GM18498 (cell line): ENCODE results near the gene TBC1D1.
A peak's percentile ranks its signal among the peaks of the same experiment; 100 is the strongest.

Experiments used
- ATAC-seq: cut with Tn5 transposase; IDR thresholded peaks from one replicate; pipeline ENCODE4 v1.9.1; 2021; ENCODE audit warnings: mild to moderate bottlenecking, moderate library complexity; ENCODE audit not compliant: unreplicated experiment

The TBC1D1 gene

DNA sequence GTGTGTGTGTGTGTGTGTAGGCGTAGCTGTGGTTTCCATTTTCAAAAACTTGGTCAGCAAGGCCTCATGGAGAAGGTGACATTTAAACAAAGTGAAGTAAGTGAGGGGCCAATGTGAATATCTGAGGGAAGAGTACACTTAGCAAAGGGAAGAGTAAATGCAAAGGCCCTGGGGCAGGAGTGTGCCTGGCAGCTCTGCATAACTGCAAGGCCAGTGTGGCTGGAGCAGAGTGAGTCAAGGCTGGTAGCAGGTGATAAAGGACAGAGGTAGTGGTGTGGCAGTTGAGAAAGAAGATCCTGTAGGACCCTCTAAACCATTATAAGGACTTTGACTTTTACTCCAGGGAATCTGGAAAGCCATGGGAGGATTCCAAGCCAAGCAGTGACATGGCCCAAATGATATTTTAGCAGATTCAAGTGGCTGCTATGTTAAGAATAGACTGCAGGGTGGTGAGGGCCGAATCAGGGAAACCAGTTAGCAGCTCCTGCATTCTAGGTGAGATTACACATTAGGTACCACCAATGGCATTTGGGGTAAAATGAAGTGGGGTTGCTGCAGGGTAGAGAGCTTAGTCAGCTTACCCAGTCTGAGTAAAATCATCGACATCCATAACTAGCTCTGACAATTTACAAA, 5.9 kb upstream of the TBC1D1 start:
- no peak for ATAC-seq

DNA sequence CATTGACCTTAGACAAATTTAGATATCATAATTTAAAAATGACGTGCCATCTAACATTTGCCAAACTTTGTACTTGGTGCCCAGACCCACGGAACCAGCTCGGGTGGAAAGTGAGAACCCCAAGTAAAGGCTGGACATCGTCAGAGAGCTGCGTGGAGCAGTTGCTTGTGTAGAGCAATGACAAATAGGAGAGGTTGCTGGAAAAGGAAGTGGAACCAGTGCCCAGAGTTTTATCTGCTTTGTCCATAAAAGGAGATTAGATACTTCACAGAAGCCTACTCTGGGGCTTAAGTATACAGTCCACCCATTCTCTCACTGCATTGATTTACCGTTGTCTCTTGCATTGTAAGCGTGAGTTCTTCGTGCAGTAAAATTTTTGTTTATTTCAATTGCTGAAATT, 5.4 kb upstream of the TBC1D1 start:
- no peak for ATAC-seq

DNA sequence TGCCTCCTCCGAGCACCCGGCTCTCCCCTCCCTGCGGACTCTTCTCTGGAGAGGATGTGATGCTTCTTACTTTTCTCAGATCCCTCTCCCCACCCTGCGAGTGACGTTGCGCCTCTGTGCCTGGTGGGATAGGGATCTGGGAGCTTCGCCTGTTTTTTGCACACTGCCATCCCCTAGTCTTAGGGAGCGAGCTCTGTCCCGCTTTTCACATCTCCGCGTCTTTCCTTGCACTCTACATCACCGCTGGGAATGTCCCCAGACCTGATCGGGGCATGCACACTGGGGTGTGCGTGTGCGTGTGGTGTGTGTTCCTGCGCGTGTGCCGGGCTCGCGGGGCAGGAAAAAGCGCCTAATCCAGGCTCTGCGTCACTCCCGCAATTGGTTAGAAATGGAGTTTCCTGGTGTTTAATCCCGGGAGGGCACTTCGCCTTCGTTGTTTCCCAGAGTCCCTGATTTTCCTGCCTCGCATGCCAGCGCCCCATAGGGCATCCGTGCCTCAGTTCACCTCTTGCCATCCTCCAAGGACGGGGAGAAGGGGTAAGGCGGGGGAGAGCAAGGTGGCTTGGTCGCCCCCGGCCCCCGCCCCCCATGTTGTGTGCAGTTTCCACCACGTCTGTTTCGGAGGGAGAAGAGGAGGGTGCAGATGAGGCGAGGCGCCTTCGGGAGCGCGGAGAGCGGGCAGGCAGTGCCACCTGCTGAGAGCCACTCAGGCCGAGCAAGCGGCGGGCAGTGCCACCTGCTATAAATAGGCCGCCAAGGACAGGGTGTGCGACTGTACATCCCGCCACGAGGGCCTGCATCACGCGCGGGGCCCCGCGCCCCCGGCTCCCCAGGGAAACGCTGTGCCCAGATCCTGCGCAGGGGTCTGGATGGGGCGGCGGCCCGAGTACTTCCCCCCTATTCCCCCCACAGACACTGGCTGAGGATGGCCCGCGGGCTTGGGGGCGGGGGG, 759 bp upstream of the TBC1D1 start:
- peak; percentile 14 for ATAC-seq

GRCh38 chr4:37891260-37892159, 626 bp downstream of the TBC1D1 start:
- peak; percentile 56 for ATAC-seq

DNA sequence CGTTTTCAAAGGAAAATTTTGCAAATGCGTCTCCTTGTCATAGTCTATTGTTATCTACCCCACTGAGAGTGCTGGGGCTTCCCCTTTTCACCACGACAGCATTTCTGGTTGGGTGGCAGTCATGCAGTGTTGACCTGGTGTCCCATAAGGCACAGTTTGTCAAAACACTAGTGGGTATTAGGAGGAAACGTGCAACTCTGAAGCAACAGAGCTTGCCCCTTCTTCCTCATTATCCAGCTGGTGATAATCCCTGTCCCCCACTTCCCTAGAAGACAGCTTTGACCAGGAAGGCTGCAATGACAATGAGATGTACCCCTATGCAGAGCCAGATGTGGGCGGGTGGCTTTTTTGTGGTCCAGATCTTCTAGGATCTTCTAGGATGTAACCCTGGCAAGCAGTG, 1.8 kb downstream of the TBC1D1 start:
- peak; percentile 60 for ATAC-seq

- ATAC-seq = no peak
Measured at GRCh38 chr4:37893164-37893563, 2.3 kb downstream of the TBC1D1 start.

GRCh38 chr4:37895271-37895670, 4.4 kb downstream of the TBC1D1 start:
- ATAC-seq = no peak

DNA sequence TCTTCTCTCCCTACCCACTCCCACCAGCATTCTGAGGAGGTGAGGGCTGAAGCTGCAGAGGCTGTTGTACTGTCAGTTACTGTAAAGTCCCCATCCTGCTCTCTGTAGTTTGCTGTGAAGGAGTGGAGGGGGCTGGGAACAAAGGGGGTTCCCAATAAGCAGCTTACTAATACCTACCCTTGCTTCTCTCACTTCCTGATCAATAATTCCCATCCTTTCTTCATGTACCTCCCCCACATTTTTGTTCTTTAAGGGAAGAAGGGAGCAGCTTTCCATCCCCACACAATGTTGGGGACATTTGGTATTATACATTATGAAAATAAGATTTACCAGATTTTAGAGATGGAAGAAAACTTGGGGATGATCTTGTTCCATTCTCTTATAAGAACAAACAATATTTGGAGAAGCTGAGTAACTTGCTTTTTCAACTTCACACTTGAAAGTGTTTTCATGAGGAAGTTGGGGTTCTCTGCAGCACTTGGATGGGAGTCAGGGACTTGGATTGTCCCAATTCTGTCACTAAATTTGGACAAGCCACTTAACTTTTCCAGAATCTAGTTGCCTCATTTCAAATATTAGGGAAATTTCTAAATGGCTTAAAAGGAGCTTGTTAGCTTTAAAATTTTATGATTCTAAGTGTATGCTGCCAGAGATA, 5.4 kb downstream of the TBC1D1 start:
- ATAC-seq = no peak

GRCh38 chr4:37902212-37902611, 11.3 kb downstream of the TBC1D1 start:
- ATAC-seq = no peak

DNA sequence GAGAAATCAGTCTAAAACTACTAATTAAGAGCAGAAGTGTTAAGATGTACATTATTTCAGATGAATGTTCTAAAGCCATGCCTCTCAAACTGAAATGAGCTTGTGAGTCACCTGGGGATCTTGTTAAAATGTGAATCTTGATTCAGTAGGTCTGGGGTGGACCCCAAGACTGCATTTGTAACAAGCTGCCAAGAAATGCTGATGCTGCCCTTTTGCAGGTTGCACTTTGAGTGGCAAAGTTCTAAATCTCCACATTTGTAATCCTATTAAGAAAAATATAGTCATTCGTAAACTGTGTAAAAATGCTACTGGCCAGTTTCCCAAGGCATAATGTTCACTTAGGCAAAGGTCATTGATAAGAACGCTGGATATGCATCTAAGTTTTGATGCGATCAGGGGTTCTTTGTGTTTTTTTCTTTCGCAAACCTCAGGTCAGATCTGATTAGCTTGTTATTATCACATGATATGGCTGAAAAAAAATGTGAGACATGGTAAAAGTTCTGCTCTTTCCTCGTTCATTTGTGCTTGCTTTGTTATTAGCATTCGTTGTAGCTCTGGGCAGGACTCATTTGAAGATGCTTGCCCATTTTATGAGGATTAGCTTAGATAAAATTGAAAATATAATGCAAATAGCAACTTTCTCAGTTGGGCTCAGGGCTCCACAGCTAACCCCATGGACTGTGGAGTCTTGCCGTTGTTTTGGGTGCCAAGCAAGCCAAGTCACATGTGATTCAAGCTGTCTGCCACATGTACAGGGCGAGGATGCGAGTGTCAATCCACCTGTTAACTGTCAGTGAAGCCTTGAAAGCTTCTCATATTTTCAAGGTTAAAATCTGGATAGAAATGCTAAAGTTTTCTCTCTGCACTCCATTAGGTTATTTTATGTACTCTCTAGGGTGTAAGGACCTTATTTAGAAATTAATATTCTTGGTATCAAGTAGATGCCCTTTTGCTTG, 12.1 kb downstream of the TBC1D1 start:
- no peak for ATAC-seq

DNA sequence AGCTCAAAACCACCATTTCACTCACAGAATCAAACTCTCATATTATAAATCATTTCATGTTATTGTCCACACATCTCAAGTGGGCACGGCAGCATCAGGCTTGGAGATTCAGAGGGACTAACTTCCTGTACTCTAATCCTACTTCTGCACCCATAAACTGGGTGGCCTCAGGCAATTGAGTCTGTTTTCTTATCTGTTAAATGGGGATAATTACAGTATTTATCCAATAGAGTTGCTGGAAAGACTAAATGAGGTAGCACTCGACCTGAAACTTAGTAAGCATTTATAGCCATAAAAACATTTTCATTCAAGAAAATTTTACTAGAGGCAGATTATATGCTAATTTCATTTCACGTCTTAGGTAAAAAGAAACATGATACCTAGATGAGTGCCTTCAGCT, 13.0 kb downstream of the TBC1D1 start:
- no peak for ATAC-seq

- ATAC-seq = no peak
Measured at GRCh38 chr4:37904824-37905223, 13.9 kb downstream of the TBC1D1 start.

DNA sequence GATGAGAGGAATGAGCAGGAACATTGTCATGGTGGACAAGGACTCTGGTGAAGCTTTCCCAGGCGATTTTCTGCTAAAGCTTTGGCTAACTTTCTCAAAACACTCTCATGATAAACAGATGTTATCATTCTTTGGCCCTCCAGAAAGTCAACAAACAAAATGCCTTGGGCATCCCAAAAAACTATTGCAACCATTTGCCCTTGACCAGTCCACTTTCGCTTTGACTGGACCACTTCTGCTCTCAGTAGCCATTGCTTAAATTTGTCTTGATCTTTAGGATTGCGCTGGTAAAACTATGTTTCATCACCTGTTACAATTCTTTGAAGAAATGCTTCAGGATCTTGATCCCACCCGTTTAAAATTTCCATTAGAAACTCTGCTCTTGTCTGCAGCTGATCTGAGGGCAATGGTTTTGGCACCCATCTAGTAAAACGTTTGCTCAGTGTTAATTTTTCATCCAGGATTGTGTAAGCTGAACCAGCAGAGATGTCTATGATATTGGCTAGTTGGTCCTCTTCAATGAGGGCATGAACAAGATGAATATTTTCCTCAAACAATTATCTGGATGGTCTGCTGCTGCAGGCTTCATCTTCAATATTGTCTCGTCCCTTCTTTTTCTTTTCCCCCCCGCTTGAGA, 14.8 kb downstream of the TBC1D1 start:
- ATAC-seq = no peak

- no peak for ATAC-seq
Measured at GRCh38 chr4:37908488-37909331, 17.8 kb downstream of the TBC1D1 start.

DNA sequence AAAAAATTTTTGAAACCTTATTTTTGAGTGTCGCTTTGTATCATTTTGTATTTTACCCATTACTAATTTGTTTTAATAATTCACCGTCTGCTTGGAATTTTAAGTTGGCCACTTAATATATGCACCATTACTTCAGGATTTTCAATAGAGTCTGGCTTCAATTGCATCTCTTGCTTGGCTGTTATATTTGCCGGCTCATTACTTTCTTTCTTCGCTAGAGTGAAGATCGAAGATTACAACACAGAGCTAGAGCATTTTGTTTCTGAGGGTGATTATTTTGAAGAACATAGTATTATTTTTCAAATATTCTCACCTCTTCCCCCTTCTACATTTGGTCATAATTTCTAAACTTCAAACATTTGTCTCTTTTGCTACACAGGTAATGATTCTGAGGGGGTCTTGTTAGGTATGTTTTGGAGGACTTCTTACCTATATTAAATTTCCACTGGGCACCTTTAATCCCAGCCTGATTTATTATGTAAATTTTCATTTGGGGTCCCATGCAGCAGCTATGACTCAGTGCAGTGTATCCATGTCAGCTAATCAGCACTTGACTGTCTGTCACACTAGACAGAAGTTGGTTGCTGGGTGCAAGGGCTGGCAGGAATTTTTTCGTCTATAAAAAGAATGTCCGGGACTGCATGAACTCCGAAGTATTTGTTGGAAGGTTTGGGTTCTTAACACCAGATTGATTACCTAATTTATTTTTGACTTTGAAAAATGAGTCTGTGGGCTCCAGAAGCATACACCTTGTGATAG, 18.6 kb downstream of the TBC1D1 start:
- ATAC-seq = no peak

GRCh38 chr4:37910091-37910486, 19.2 kb downstream of the TBC1D1 start:
- ATAC-seq = no peak

DNA sequence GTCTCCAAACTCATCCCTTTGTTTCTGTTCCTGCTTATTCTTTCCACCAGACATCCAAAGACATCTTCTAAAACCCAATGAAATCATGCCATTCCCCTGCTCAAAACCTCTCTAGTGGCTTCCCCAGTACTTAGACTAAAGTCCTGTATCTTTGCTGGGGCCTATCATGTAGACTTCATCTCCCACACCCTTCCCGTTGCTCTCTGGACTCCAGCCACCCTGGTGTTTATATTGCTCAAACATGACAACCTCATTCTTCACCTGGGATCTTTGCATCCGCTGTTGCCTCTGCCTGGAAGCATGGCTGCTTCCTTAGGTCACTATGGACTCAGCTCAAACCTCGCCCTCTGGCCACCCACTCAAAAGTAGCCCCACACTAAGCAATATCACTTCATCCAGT, 23.7 kb downstream of the TBC1D1 start:
- no peak for ATAC-seq

DNA sequence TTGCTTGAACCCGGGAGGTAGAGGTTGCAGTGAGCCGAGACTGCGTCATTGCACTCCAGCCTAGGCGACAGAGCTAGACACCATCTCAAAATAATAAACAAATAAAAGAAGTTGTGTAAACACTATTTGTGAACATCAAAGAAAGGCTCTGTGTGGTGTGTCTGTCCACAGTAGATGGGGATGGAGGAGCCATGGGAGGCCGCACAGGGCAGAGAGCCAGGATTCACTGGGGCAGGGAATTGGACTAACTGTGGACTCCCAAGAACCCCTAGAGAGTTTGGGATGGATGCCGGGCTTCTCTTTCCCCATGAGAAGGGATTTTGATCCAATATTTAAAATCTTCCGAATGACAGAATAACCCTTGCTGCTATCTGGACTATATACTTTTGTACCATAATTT, 26.5 kb downstream of the TBC1D1 start:
- no peak for ATAC-seq
